CD4-positive, alpha-beta T cell treated with Interleukin-6 at 100 ng/mL for 8 hours (primary cell): Measurements from ENCODE around the gene MYO1E.

Experiments used
- DNase-seq: peaks from one replicate; pipeline ENCODE4 v3.0.0-alpha.2; 2020; ENCODE audit warnings: mixed read lengths, low spot score

MYO1E gene

GRCh38 chr15:59259137-59259943 is 113.3 kb downstream of the MYO1E start:
- DNase-seq = no peak

- no peak for DNase-seq
These were observed 114.4 kb downstream of the MYO1E start for GRCh38 chr15:59258317-59258716.

GRCh38 chr15:59257140-59257539 is 115.5 kb downstream of the MYO1E start:
- DNase-seq = no peak

- no peak for DNase-seq
These were observed 116.2 kb downstream of the MYO1E start for GRCh38 chr15:59256482-59256881.

GRCh38 chr15:59255680-59256336 is 116.9 kb downstream of the MYO1E start:
- DNase-seq = no peak

GRCh38 chr15:59252137-59252536 is 120.5 kb downstream of the MYO1E start:
- DNase-seq = no peak

GRCh38 chr15:59251001-59251845 is 121.4 kb downstream of the MYO1E start:
- no peak for DNase-seq

- no peak for DNase-seq
These were observed 122.4 kb downstream of the MYO1E start for GRCh38 chr15:59250249-59250648.

GRCh38 chr15:59249816-59250215 is 122.9 kb downstream of the MYO1E start:
- DNase-seq = no peak

GRCh38 chr15:59247364-59247763 is 125.3 kb downstream of the MYO1E start:
- DNase-seq = peak; percentile 42

- no peak for DNase-seq
These were observed 127.1 kb downstream of the MYO1E start for GRCh38 chr15:59245559-59245958.

- DNase-seq = no peak
These were observed 128.3 kb downstream of the MYO1E start for GRCh38 chr15:59244337-59244736.

- DNase-seq = no peak
These were observed 129.0 kb downstream of the MYO1E start for GRCh38 chr15:59243622-59244021.

- no peak for DNase-seq
These were observed 130.0 kb downstream of the MYO1E start for GRCh38 chr15:59242649-59243048.

GRCh38 chr15:59240036-59240435 is 132.6 kb downstream of the MYO1E start:
- no peak for DNase-seq

GRCh38 chr15:59237924-59238331 is 134.7 kb downstream of the MYO1E start:
- DNase-seq = no peak

GRCh38 chr15:59237119-59237855 is 135.4 kb downstream of the MYO1E start:
- no peak for DNase-seq

GRCh38 chr15:59236394-59236793 is 136.3 kb downstream of the MYO1E start:
- DNase-seq = no peak

- DNase-seq = no peak
These were observed 140.2 kb downstream of the MYO1E start for GRCh38 chr15:59232476-59232875.

- no peak for DNase-seq
These were observed 142.1 kb downstream of the MYO1E start for GRCh38 chr15:59230531-59231055.

GRCh38 chr15:59229453-59229852 is 143.2 kb downstream of the MYO1E start:
- no peak for DNase-seq

- no peak for DNase-seq
These were observed 143.7 kb downstream of the MYO1E start for GRCh38 chr15:59229015-59229414.
